ENCODE measurements around the gene EHF.

DNA sequence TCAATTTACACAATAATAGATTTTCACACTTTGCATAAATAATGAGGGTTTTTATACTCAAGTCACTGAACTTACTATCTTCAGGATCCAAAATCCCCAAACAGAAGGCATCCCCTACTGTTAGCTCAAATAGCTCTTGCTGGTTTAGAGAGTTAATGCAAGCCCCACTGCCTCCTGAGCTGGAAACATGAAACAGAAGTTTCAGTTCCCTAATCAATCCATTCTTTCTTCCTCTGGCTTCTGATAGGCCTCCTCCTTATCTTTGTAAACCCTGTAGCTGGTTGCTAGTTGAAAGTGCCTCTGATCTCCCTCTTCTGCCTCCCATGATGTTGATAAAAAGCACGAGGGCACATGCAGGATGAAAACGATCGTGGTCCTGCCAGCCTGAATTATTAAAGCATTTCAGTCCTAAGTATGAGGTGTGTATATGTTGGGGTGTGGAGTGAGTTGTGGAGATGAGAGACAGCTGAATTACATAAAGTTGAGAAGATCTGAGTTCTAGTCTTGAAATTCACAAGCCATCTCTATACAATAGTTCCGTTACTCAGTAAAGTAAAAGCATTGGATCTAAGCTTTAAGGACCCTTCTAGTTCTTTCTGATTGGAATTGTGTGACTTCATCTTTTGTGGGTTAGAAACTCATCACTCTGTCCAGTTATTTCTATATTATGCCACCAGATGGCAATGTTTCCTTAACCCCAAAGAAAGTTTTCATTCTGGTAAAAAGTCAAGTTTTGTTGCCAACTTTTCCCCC is 35.0 kb upstream of the EHF start:
- TF ChIP-seq, protein P1, sequence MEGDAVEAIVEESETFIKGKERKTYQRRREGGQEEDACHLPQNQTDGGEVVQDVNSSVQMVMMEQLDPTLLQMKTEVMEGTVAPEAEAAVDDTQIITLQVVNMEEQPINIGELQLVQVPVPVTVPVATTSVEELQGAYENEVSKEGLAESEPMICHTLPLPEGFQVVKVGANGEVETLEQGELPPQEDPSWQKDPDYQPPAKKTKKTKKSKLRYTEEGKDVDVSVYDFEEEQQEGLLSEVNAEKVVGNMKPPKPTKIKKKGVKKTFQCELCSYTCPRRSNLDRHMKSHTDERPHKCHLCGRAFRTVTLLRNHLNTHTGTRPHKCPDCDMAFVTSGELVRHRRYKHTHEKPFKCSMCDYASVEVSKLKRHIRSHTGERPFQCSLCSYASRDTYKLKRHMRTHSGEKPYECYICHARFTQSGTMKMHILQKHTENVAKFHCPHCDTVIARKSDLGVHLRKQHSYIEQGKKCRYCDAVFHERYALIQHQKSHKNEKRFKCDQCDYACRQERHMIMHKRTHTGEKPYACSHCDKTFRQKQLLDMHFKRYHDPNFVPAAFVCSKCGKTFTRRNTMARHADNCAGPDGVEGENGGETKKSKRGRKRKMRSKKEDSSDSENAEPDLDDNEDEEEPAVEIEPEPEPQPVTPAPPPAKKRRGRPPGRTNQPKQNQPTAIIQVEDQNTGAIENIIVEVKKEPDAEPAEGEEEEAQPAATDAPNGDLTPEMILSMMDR (IDR thresholded peaks at IDR 0.05; ENCODE audit: insufficient read depth, low read length, poor library complexity, severe bottlenecking) = peak; percentile 19
- no peak for TF ChIP-seq EZH2phosphoT487 (conservative IDR thresholded peaks at IDR 0.05; ENCODE audit: low read length)
